HG03060 (cell line): Measurements from ENCODE around the gene VAV3.
"Not testable (repeated sequence)": the region's sequence is repeated elsewhere in the genome, so short reads cannot be mapped to it uniquely, and the experiment has no call there.

Experiments used
- ATAC-seq: cut with Tn5 transposase; IDR thresholded peaks from one replicate; pipeline ENCODE4 v1.9.1; 2021; ENCODE audit warnings: low read depth, moderate number of reproducible peaks; ENCODE audit not compliant: unreplicated experiment

Gene VAV3

GRCh38 chr1:107664982-107665925, 299.7 kb downstream of the VAV3 start:
- ATAC-seq: no peak

GRCh38 chr1:107662971-107663370, 302.0 kb downstream of the VAV3 start:
- ATAC-seq: no peak

GRCh38 chr1:107661158-107661557, 303.8 kb downstream of the VAV3 start:
- ATAC-seq: no peak

- ATAC-seq: no peak
Observed at GRCh38 chr1:107659961-107660360, 305.0 kb downstream of the VAV3 start.

- no peak for ATAC-seq
Observed at GRCh38 chr1:107657356-107657755, 307.6 kb downstream of the VAV3 start.

GRCh38 chr1:107653765-107654164, 311.2 kb downstream of the VAV3 start:
- no peak for ATAC-seq

GRCh38 chr1:107653005-107653404, 312.0 kb downstream of the VAV3 start:
- ATAC-seq: no peak

- ATAC-seq: not testable (repeated sequence)
Observed at GRCh38 chr1:107650825-107651224, 314.2 kb downstream of the VAV3 start.

- ATAC-seq: no peak
Observed at GRCh38 chr1:107649023-107649422, 316.0 kb downstream of the VAV3 start.

- ATAC-seq: no peak
Observed at GRCh38 chr1:107648071-107648470, 316.9 kb downstream of the VAV3 start.

- no peak for ATAC-seq
Observed at GRCh38 chr1:107647012-107647411, 318.0 kb downstream of the VAV3 start.

GRCh38 chr1:107643766-107644165, 321.2 kb downstream of the VAV3 start:
- no peak for ATAC-seq

GRCh38 chr1:107640207-107640606, 324.8 kb downstream of the VAV3 start:
- ATAC-seq: no peak

- no peak for ATAC-seq
Observed at GRCh38 chr1:107637101-107637500, 327.9 kb downstream of the VAV3 start.

- ATAC-seq: no peak
Observed at GRCh38 chr1:107633596-107633995, 331.4 kb downstream of the VAV3 start.

- no peak for ATAC-seq
Observed at GRCh38 chr1:107626073-107626796, 338.7 kb downstream of the VAV3 start.

GRCh38 chr1:107625405-107626029, 339.5 kb downstream of the VAV3 start:
- ATAC-seq: no peak

- ATAC-seq: no peak
Observed at GRCh38 chr1:107623431-107623830, 341.5 kb downstream of the VAV3 start.

GRCh38 chr1:107622966-107623365, 342.0 kb downstream of the VAV3 start:
- no peak for ATAC-seq

GRCh38 chr1:107622535-107622934, 342.4 kb downstream of the VAV3 start:
- ATAC-seq: no peak

GRCh38 chr1:107620753-107621152, 344.2 kb downstream of the VAV3 start:
- ATAC-seq: no peak
